Hepatocyte (in vitro differentiated cells): ENCODE results near the gene LILRA1. TPM values are rescaled to one million over a fixed set of nuclear protein-coding genes. Genes with fewer than 3 reads are reported as not detected.
"Not testable (repeated sequence)": the region's sequence is repeated elsewhere in the genome, so short reads cannot be mapped to it uniquely, and the experiment has no call there.

ENCODE experiments used
- DNase-seq: peaks from one replicate; pipeline ENCODE4 v3.0.0-alpha.2; 2016; ENCODE audit warnings: low spot score
- H2AFZ ChIP-seq: fragments of 200-600 bp; sonication (generic); 2 replicates; pipeline ENCODE4 v1.6.0; 2016; ENCODE audit warnings: antibody characterized with exemption, mild to moderate bottlenecking
- H3K27ac ChIP-seq: fragments of 200-600 bp; sonication (generic); 2 replicates; pipeline ENCODE4 v1.5.1; 2016; ENCODE audit warnings: mild to moderate bottlenecking
- H3K27me3 ChIP-seq: fragments of 200-600 bp; sonication (generic); 2 replicates; pipeline ENCODE4 v1.6.1; 2016
- H3K36me3 ChIP-seq: fragments of 200-600 bp; sonication (generic); replicated peaks from 2 replicates; pipeline ENCODE4 v1.5.1; 2016; ENCODE audit warnings: low read depth; ENCODE audit not compliant: insufficient read depth
- H3K4me1 ChIP-seq: fragments of 200-600 bp; sonication (generic); 2 replicates; pipeline ENCODE4 v1.5.1; 2016; ENCODE audit warnings: mild to moderate bottlenecking, moderate library complexity; ENCODE audit not compliant: insufficient read depth
- H3K4me2 ChIP-seq: fragments of 200-600 bp; sonication (generic); 2 replicates; pipeline ENCODE4 v1.6.0; 2016
- H3K4me3 ChIP-seq: fragments of 200-600 bp; sonication (generic); 2 replicates; pipeline ENCODE4 v1.5.1; 2016; ENCODE audit warnings: mild to moderate bottlenecking
- H3K79me2 ChIP-seq: fragments of 200-600 bp; sonication (generic); 2 replicates; pipeline ENCODE4 v1.6.0; 2017; ENCODE audit warnings: mild to moderate bottlenecking
- H3K9me2 ChIP-seq: fragments of 200-600 bp; sonication (generic); replicated peaks from 2 replicates; pipeline ENCODE4 v1.6.0; 2017; ENCODE audit warnings: mild to moderate bottlenecking; ENCODE audit not compliant: insufficient read depth
- H3K9me3 ChIP-seq: fragments of 200-600 bp; sonication (generic); 2 replicates; pipeline ENCODE4 v1.5.1; 2016; ENCODE audit warnings: low read depth, mild to moderate bottlenecking
- H4K20me1 ChIP-seq: fragments of 200-600 bp; sonication (generic); 2 replicates; pipeline ENCODE4 v1.6.0; 2016; ENCODE audit warnings: mild to moderate bottlenecking; ENCODE audit not compliant: insufficient read depth, poor library complexity, severe bottlenecking
- CTCF ChIP-seq: fragments of 200-600 bp; sonication (generic); IDR thresholded peaks from 2 replicates; pipeline ENCODE4 v1.5.1; 2016; ENCODE audit warnings: antibody characterized with exemption, mild to moderate bottlenecking; ENCODE audit not compliant: poor library complexity
- EZH2 ChIP-seq: fragments of 200-600 bp; sonication (generic); IDR thresholded peaks from 2 replicates; pipeline ENCODE4 v1.6.1; 2016; ENCODE audit warnings: antibody characterized with exemption, mild to moderate bottlenecking, borderline replicate concordance
- EZH2phosphoT487 ChIP-seq: fragments of 200-600 bp; sonication (generic); IDR thresholded peaks from one replicate; pipeline ENCODE4 v1.6.1; 2018; ENCODE audit warnings: antibody characterized with exemption, mild to moderate bottlenecking, low read depth, moderate library complexity; ENCODE audit not compliant: unreplicated experiment, severe bottlenecking
- WGBS: methylation state at CpG from one replicate; pipeline ENCODE4 v1.1.6; 2016; ENCODE audit warnings: low lambda C conversion rate; ENCODE audit errors: missing lambda C conversion rate; 5-methylcytosine and 5-hydroxymethylcytosine counted together
- polyA plus RNA-seq: library from polyadenylated mRNA; unstranded; fragments of >200 nt; fragmentation: Nextera tagmentation; extraction: Ambion mirVana; gene quantifications from 2 replicates; pipeline ENCODE4 v1.2.1, GENCODE V29; 2016
- total RNA-seq: library from RNA; depleted of rRNA; stranded (reverse); fragments of >200 nt; gene quantifications from 2 replicates; pipeline ENCODE4 v1.2.3, GENCODE V29; 2014

The LILRA1 gene
- total RNA-seq (not detected in 2 replicates), polyA plus RNA-seq (not detected in 2 replicates)

GRCh38 chr19:54593445-54593844 lies at the start of gene LILRA1:
Gene LILRA1, plus strand, starts transcription at chr19:54593632. Its CDS starts 613 bp downstream, at chr19:54594245.
- WGBS: 53% methylated on average over 6 of the region's 6 CpGs
- H3K9me2 ChIP-seq: not testable (repeated sequence)

GRCh38 chr19:54548806-54549205 lies 44.6 kb upstream of the LILRA1 start:
- Histone ChIP-seq H4K20me1 (no peaks in the 10 kb centered on the region), H2AFZ (no peak overlapping the region), H3K36me3 (no peaks in the 10 kb centered on the region), H3K27ac (no peak overlapping the region), H3K9me2 (no peaks in the 10 kb centered on the region), H3K4me2 (no peak overlapping the region), H3K4me3 (no peak overlapping the region), H3K79me2 (no peaks in the 10 kb centered on the region), H3K9me3 (no peaks in the 10 kb centered on the region), H3K27me3 (no peaks in the 10 kb centered on the region), H3K4me1 (no peaks in the 10 kb centered on the region)
- no peak for TF ChIP-seq CTCF
- TF ChIP-seq EZH2: no peak
- TF ChIP-seq EZH2phosphoT487: no peak
- no peak for DNase-seq
- WGBS: 79% methylated on average over 16 of the region's 16 CpGs

More at GRCh38 chr19:54593445-54593844, at the start of gene LILRA1:
- H3K4me3 ChIP-seq, H3K4me2 ChIP-seq, H2AFZ ChIP-seq, H3K79me2 ChIP-seq, H3K27ac ChIP-seq, H3K27me3 ChIP-seq, H3K4me1 ChIP-seq, DNase-seq, H3K9me3 ChIP-seq, H4K20me1 ChIP-seq, H3K36me3 ChIP-seq: not testable (repeated sequence)

- TF ChIP-seq EZH2phosphoT487 (no peak), EZH2 (no peak), CTCF (no peak)
- Histone ChIP-seq H3K9me3 (no peaks in the 10 kb centered on the region), H3K4me1 (no peaks in the 10 kb centered on the region), H3K27me3 (no peaks in the 10 kb centered on the region), H3K79me2 (no peaks in the 10 kb centered on the region), H3K4me2 (no peak overlapping the region), H3K9me2 (no peaks in the 10 kb centered on the region), H2AFZ (no peak overlapping the region), H3K4me3 (no peak overlapping the region), H3K36me3 (no peaks in the 10 kb centered on the region), H3K27ac (no peak overlapping the region), H4K20me1 (no peaks in the 10 kb centered on the region)
- 81% methylated on average over 14 of the region's 14 CpGs for WGBS
- DNase-seq: no peak
These were observed 44.2 kb upstream of the LILRA1 start for GRCh38 chr19:54549224-54549623.

- 78% methylated on average over 6 of the region's 6 CpGs for WGBS
- Histone ChIP-seq H3K4me1 (no peaks in the 10 kb centered on the region), H3K27me3 (no peaks in the 10 kb centered on the region), H3K27ac (no peak overlapping the region), H3K36me3 (no peaks in the 10 kb centered on the region), H4K20me1 (no peaks in the 10 kb centered on the region), H2AFZ (no peak overlapping the region), H3K79me2 (no peaks in the 10 kb centered on the region), H3K9me3 (no peaks in the 10 kb centered on the region), H3K4me2 (no peak overlapping the region), H3K4me3 (no peak overlapping the region), H3K9me2 (no peaks in the 10 kb centered on the region)
- DNase-seq: no peak
- TF ChIP-seq EZH2 (no peak), EZH2phosphoT487 (no peak), CTCF (no peak)
These were observed 42.1 kb upstream of the LILRA1 start for GRCh38 chr19:54551293-54551692.
